HuH-7.5 (cell line): ENCODE results near the gene TMEM33.

Experiments
- DNase-seq: peaks from one replicate; pipeline ENCODE4 v3.0.0; 2011; ENCODE audit warnings: low spot score

The TMEM33 gene

DNA sequence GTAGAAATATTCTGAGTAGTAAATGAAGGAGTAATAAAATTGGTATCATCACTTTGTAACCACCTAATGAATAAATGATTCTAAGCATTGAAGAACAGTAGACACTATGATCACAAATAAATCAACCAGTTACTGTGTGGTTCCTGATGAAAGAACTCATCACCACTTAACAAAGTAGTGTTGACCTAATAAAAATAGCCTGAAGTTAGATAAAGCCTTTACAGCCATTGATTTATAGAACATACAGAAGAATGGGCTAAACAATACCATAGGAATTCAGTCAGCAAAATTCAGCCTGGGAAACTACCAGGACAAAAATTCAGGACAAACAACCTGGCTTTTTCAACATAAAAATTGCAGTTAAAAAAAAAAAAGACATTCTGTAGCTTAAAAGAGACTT lies 64.1 kb downstream of the TMEM33 start:
- no peak for DNase-seq

DNA sequence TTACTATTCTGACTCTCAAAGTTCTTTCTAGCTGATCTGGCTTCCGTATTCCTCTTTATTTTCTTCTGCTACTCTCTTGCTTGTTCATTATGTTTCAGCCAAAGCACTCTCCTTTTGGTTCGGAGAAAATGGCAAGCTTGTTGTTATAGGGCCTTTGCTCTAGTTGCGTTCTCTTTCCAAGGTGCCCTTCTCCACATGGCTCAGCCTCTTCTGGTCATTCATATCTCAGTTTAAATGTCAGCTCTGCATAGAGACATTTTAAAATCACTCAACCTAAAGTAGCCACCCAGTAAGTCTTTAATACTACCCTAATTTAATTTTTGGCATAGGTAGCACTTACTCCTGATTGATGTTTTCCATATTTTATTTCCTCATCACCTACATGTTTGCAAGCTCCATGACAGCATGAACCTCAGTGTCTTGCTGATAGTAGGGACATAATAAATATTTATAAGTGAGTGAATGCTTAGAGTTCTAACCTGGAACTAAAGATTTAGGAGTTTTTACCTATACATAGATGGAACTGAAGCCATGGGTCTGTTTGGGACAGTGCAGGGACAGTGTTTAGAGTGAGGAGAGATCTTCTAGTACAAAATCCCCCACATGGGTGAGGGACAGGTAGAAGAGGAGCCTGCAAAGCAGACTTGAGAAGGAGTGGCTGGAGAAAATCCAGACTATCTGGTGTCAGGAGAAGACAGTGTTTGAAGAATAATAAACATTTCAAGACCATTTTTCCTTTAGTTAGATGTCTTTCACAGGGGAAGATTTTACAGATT lies 73.0 kb downstream of the TMEM33 start:
- DNase-seq = no peak
